HG03469 (cell line): ENCODE results near the gene CYP27B1.

Source experiments
- ATAC-seq: cut with Tn5 transposase; IDR thresholded peaks from one replicate; pipeline ENCODE4 v1.9.1; 2021; ENCODE audit warnings: mild to moderate bottlenecking, moderate library complexity, moderate number of reproducible peaks; ENCODE audit not compliant: unreplicated experiment

The CYP27B1 gene

GRCh38 chr12:57767876-57768275 is 998 bp upstream of the CYP27B1 start:
- no peak for ATAC-seq

DNA sequence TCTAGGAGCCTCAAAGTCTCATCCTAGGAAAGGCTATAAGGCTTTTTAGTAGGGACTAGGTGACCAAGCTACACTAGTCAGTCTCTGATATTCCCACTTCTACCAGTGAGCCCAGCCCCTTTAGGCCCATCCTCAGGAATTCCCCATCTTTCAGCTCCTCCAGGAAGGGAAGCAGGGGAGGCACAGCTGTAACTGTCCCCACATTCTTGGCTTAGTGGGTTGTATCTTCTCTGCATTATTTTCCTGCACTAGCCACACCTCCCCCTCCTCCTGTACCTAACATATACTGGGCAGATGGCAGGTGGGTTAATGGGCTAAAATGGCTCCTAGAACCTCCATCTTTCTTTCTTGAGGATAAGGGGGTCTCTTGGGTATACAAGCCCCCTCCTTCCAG is 424 bp upstream of the CYP27B1 start:
- ATAC-seq = no peak

DNA sequence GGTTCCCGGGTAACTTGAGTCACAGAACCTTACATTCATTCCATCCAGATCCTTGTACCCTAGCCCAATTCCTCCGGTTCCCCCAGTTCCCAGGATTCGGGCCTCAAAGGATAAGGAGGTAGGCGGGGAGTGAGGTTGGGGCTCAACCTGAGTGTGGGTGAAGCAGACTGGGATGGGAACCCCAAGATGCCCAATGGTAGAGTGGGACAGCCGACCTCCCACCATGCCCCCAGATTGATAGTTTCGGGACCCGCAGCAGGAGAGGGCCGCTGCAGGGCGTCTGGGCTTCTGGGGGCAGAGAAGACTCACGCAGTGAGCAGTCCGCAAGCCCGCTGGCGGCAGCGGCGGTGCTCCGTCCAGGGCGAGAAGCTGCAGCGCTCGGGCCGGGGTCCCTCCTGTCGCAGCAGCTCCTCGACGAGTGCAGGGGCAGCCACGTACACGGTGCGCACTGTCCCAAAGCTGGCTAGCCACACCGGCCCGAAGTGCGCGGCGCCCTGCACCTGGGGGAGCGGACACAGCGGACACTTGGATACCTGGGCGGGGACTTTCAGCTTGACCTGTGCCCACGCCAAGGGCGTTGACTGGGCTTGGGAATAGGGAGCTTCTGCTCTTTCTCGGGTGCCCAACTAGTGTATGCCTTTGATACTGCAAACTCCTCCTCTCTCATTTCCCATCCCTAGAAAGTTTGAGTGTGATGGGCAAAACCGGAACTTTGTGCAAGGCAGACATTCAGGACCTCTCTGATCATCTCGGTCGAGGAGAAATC is 997 bp downstream of the CYP27B1 start:
- no peak for ATAC-seq

GRCh38 chr12:57765003-57765697 is 1.7 kb downstream of the CYP27B1 start:
- ATAC-seq = no peak

DNA sequence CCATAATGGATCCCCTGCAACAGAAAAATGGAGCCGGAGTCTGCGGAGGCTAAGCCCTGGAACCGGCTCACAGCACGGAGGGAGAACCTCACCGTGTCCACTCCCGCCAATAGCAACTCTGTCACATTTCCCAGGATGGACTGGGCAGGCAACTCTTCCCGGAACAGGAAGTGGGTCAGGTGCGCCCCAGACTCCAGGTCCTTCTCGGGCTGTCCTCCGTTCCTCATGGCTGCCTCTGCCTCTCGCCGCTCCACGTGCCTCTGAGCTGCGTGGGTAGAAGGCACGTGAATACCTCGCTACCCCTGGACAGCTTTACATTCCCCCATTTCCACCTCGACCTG is 2.2 kb downstream of the CYP27B1 start:
- ATAC-seq = no peak

GRCh38 chr12:57763881-57764661 is 2.8 kb downstream of the CYP27B1 start:
- ATAC-seq = no peak

DNA sequence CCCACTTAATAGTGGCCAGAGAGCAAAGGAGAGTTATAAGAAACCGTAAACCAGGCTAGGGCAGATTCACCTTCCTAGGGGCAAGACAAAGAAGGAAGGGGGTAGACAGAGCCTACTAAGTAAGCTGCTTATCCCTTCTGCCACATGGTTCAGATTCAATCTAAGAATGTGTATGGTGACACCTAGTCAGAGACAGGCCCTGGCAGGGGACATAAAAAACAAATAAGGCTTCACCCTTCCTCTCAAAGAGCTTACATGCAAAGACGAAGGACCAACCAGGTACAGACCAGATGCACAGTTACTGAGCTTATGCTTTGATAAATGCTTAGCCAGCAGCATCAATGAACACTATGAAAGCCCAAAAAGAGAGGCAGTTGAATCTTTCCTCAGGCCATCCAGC is 4.4 kb downstream of the CYP27B1 start:
- no peak for ATAC-seq

GRCh38 chr12:57761391-57761998 is 5.4 kb downstream of the CYP27B1 start:
- no peak for ATAC-seq

GRCh38 chr12:57760347-57760982 is 6.4 kb downstream of the CYP27B1 start:
- ATAC-seq = no peak

GRCh38 chr12:57759360-57759980 is 7.4 kb downstream of the CYP27B1 start:
- no peak for ATAC-seq

GRCh38 chr12:57758552-57759359 is 8.1 kb downstream of the CYP27B1 start:
- no peak for ATAC-seq

- no peak for ATAC-seq
These were observed 9.1 kb downstream of the CYP27B1 start for GRCh38 chr12:57757771-57758170.

DNA sequence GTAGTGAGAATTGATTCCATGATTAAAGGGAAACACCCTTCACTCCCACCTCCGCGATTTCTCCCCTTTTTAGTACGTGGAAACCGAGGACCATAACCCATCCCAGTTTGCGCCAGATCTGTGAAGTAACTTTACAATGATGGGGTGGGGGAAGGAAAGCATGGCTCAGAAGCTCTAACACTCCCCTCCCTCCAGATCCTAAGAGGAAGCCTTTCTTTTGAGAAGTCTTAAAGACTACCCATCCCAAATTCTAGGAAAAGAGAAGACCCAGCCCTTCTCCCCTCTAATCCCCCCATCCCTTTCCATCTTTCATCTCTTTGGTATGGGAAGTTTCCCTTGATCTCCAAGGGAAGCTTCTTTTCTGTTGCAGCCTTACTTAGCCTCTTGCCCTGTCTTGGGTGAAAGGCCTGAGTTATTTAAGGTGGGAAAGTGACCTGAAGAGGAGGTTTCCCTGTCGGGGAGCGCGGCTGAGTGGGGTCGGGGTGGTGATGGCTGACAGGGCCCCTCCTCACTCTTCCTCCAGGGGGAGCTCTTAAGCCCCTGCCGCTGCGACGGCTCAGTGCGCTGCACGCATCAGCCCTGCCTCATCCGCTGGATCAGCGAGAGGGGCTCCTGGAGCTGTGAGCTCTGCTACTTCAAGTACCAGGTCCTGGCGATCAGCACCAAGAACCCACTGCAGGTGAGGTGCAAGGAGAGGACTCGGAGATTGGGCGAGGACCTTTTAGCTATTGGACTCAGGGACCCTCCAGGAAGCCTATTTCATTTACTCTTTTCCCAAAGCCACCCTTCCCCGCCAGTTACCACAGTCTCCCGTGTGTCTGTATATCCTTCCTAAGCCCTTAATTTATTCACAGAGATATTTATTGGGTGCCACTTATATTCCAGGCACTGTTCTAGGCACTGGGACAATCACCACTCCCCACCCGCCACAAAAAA is 10.2 kb downstream of the CYP27B1 start:
- no peak for ATAC-seq

- ATAC-seq = no peak
These were observed 11.2 kb downstream of the CYP27B1 start for GRCh38 chr12:57755454-57756372.

DNA sequence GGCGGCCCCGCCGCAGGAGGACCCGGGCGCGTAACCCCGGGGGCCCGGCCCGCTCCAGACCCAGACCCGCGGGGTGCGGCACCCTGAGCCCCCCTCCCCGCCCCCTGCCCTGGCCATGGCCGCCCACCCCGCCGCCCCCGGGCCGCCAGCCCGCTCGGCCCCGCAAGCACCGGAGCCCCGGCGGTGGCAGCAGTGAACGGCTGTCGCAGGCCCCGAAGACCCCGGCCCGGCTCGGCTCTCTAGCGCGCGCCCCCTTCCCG is 11.8 kb downstream of the CYP27B1 start:
- ATAC-seq = no peak

DNA sequence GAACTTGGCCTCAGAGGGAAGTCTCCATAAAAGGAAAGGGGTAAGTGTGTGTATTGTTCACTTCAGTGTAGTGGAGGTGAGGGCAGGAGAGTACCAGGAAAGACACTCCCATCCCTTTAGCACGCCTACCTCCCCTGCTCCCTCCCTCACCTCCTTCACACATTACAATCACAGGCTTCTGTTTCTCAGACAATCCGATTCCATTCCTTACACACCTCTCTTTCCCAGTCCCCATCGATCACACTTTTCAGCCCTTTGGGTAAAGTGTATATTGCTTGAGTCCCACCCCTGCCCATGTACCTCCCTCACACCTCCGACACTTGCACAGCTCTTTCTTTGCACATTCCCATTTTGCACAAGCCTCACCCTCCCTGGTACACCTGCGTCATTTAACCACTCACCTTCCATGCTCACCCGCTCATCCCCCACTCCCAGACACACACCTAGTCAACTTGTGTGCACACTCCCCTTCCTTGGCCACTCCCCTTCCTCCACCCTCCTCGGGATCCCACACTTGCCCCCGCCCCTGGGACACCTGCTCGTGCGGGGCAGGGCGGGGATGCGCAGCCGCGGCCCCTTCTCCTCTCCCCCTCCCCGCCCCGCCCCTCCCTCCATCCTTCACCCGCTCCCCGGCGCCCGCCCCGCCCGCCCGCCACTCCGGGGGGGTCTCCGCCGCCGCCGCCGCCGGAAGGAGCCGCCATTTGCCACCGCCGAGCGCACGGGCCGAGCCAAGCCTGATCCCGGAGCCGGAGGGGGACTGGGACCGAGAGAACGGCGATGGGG is 12.3 kb downstream of the CYP27B1 start, which contains the start of gene MARCHF9:
MARCHF9 (plus strand) TSS at position 693 of the 783 bp plus-strand sequence. CDS start 426 bp downstream, outside the sequence.
- ATAC-seq = no peak
